Measurements from ENCODE around the gene ARID5B.

Gene ARID5B

DNA sequence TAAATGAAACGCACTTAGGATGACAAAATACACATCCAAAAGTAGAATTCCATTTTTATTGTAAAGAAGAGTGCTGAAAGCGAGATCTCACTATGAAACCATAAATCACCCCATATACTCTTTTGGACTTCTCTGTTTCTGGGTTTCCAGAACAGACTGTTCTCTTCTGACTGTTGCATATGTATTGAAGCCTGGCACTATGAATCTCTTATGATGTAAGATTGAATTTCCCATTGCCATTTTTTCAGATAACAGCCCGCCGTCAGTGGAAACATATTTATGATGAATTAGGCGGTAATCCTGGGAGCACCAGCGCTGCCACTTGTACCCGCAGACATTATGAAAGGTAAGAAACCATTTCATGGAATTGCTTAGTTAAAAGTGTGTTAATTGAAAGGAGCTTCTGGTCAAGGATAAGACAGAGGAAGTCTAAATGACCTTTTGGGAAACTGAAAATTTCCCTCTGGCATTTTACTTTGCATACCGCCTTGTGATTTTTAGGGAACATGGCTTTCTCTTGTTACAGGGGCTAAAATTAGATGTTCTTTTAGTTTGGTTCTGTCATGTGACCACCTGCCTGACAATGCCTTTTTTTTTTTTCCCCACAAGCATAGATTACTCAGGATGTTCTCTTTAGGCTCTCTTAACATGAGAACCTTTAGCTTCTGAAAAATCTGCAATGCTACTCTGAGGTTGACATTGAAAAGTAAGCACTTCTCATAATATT, 168.1 kb downstream of the ARID5B start:
- TF ChIP-seq, protein P1, sequence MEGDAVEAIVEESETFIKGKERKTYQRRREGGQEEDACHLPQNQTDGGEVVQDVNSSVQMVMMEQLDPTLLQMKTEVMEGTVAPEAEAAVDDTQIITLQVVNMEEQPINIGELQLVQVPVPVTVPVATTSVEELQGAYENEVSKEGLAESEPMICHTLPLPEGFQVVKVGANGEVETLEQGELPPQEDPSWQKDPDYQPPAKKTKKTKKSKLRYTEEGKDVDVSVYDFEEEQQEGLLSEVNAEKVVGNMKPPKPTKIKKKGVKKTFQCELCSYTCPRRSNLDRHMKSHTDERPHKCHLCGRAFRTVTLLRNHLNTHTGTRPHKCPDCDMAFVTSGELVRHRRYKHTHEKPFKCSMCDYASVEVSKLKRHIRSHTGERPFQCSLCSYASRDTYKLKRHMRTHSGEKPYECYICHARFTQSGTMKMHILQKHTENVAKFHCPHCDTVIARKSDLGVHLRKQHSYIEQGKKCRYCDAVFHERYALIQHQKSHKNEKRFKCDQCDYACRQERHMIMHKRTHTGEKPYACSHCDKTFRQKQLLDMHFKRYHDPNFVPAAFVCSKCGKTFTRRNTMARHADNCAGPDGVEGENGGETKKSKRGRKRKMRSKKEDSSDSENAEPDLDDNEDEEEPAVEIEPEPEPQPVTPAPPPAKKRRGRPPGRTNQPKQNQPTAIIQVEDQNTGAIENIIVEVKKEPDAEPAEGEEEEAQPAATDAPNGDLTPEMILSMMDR (conservative IDR thresholded peaks at IDR 0.05), result no peak
- H3K27ac ChIP-seq, result no peak overlapping the region

- no peak overlapping the region for H3K27ac ChIP-seq
- TF ChIP-seq, protein P1 (conservative IDR thresholded peaks at IDR 0.05), result no peak
Measured at GRCh38 chr10:62071846-62072281, 170.4 kb downstream of the ARID5B start.

DNA sequence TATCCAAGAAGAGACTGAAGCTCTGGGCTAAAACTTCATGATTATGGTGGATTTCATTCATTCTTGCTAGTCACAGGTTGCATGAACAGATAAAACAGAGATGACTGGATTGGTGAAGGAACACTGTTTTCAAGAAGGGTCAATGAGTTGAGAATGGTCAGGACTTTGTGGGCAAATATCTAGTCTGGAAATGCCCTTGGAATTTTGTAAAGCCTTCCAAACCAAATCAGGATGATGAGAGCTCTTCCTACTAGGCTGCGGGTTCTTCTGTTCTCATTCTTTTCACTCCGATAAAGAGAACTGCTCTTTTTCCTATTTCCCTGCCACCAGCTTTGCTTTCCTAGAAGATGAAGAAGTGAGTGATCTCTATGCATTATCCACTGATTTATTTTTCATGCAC, 171.4 kb downstream of the ARID5B start:
- TF ChIP-seq, protein P1 (conservative IDR thresholded peaks at IDR 0.05), result no peak
- H3K27ac ChIP-seq, result no peak overlapping the region

DNA sequence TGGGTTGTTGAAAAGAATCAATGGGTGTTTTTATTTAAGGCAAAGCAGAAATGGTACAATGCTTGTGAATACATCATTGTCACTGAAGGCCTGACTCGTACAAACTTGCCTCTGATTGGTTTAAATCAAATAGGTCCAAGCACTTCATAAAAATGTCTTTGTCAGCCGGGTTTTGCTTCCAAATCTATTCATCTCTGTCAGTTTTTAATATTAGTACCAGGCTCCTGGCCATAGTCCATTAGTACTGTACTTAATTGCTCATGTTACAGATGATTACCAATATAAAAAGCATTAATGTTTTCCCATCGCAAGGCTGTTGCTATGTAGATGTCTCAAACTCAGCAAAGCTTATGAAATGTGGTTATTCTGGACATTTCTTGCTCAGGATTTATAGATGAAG, 171.9 kb downstream of the ARID5B start:
- H3K27ac ChIP-seq, result no peak overlapping the region
- TF ChIP-seq, protein P1 (conservative IDR thresholded peaks at IDR 0.05), result no peak

DNA sequence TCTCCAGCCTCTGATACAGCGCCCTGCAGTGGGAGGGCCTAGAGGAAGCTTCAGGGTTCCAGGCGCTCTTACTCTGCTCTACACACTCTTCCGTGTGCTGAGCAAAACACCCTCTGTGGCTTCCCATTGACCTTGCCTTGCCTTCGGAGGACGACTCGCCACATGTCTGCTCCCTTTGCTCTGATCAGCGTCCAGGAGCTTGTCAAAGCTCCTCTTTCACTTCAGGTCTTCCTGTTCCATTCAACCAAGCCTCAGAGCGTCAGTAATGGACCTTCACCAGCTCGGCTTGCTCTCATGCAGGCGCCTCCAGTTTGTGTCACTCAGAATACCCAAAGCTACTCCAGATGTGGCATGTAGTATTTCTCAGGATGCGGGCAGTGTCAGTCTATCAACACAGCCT, 173.9 kb downstream of the ARID5B start:
- TF ChIP-seq, protein P1 (conservative IDR thresholded peaks at IDR 0.05), result no peak
- no peak overlapping the region for H3K27ac ChIP-seq

- H3K27ac ChIP-seq, result no peak overlapping the region
- TF ChIP-seq, protein P1 (conservative IDR thresholded peaks at IDR 0.05), result no peak
Measured at GRCh38 chr10:62075912-62076311, 174.4 kb downstream of the ARID5B start.

- TF ChIP-seq, protein P1 (conservative IDR thresholded peaks at IDR 0.05), result no peak
- H3K27ac ChIP-seq, result no peak overlapping the region
Measured at GRCh38 chr10:62076891-62077290, 175.4 kb downstream of the ARID5B start.

All from VCaP (cell line).